ENCODE data around the gene DGKG.

Gene DGKG

GRCh38 chr3:186207515-186207914, 154.5 kb downstream of the DGKG start:
- DNase-seq, result no peak

- DNase-seq, result no peak
Observed at GRCh38 chr3:186200726-186201125, 161.3 kb downstream of the DGKG start.

DNA sequence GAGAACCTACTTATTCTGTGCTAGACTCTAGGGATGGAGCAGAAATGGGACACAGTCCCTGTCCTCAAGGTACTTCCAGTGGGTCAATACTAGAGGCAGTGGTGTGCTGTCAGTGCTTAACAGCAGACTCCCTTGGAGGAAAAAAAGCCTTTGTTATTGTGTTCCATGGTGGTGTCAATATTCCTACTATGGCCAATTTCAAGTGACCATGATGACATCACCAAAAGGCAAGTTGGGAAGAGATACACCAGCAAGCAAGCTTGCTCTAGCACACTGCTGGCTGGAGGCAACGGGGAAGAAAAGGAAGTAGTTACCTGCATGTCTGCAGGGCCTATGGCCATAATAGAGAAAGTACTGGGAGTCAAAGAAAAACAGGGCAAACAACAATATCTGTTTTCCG, 163.6 kb downstream of the DGKG start:
- DNase-seq, result no peak

- no peak for DNase-seq
Observed at GRCh38 chr3:186194451-186194811, 167.6 kb downstream of the DGKG start.

DNA sequence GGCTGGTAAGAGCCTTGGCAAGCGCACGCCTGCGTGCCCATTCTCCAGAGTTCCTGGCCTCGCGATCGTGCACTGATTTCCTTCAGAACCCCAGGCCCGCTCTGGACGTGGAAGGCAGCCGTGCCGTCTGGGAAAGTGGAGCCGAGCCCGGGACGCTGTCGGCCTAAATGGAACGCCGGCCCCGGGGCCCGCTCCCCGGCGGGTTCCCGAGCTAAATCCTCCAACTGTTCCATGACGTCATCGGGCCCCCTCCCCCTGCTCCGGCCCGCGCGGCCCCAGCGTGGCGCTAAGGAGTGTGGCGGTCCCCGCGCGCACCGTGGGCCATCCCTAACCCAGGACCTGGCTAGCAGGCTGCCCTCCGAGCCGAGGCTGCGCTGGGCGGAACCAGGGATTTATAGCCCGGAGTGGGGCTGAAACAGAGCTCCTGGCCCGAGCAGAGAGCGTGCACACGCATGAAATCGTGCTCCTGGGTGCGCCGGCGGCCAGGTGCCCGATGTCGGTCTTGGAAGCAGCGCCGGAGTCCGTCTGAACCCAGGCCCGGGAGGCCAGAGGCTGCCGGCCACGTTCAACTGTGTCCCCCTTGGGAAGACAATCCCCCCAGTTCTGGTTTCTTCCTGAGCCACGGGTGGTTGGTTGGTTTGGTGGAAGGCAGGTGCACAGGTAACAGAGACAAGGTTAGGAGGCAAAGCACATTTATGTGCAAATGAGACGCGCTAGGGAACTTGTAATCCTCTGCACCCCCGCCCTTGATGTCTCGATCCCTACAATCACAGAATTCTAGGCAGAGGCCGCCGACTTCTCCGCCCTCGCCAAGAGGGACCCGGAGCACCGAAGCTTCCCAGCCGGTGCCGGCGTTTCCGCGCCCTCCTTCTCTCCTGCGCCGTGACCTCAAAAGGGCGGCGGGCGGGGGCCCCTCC, 168.2 kb downstream of the DGKG start:
- DNase-seq, result no peak

DNA sequence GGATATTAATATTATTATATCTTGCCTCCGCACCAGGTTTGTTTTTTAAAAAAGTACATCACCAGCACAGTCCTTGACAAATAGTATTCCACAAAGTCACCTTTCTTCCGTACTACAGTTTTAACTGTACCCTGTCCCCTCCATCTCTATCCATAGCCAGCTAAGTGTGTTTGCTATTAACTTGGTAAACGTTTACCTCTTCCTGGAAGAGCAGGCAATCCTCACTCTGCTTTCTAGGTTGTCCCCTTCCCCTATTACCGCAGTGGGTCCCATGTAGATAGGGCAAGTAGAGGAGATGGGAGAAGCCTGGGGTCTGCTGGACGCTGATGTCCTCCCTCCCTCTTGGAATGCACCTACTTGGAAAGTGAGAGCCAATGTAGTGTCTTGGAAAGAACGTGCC, 169.2 kb downstream of the DGKG start:
- DNase-seq, result no peak

DNA sequence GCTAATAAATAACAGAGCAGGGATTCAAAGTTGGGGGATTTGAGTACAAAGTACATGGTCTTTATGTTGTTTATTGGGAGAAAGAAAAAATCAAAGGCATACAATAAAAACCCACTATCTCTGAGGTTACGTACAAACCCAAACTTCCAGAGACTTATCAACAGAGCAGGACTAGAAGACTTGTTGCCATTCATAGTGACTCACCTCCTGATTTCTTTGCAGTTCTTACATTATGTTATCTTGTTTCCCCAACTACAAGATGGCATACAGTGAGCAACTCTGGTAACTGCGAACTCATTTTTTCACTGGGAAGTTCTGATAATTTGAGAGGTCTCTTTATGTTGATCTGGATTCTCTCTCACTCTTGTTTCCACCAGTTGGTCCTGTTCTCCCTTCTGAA, 172.5 kb downstream of the DGKG start:
- no peak for DNase-seq

GRCh38 chr3:186187401-186188275, 174.4 kb downstream of the DGKG start:
- no peak for DNase-seq

DNA sequence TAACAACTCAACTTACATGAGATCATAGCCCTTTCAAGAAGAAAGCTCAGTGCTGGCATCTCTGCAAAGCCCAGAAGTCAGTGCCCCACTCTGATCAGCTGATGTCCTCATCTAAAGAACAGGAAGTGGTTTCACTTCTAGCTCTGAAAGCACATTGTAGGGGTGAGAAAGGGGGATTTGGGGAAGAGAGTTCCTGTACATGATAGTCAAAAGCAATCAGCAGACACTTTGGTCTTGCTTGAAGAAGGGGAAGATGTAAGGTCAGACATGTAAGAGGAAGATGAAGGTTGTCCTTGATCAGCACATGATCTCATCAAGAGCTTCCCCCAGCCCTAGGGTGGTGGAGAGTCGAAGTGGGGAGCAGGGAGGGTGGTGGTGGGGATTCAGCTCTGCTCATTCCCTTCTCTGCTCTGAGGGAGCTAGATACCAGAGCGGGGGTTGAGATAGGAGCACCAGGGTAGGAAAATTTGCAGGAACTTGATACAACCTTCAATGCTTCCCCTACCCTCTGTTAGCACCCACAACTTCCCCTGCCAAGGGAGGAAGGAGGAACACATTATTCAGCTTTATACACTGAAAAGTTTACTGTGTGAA, 176.7 kb downstream of the DGKG start:
- DNase-seq, result no peak

GRCh38 chr3:186184021-186184420, 178.0 kb downstream of the DGKG start:
- no peak for DNase-seq

GRCh38 chr3:186182850-186183249, 179.2 kb downstream of the DGKG start:
- no peak for DNase-seq

DNA sequence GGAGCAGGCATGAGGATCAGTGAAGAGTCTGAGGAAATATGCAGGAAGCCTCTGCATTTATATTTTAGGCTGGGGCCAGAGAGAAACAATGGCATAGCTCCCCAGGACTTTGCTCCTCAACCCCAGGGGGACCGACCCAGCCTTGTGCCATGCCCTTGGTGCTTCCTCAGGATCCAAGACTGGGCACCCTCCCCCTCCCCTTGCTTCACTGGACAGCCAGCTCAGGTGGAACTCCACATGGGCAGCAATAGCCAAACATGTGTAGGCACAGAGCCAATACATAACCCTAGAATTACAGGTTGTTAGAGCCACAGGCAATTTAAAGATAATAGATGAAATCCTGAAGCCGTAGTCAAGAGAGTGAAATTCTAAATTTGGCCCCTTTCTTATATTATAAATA, 180.1 kb downstream of the DGKG start:
- DNase-seq, result no peak

DNA sequence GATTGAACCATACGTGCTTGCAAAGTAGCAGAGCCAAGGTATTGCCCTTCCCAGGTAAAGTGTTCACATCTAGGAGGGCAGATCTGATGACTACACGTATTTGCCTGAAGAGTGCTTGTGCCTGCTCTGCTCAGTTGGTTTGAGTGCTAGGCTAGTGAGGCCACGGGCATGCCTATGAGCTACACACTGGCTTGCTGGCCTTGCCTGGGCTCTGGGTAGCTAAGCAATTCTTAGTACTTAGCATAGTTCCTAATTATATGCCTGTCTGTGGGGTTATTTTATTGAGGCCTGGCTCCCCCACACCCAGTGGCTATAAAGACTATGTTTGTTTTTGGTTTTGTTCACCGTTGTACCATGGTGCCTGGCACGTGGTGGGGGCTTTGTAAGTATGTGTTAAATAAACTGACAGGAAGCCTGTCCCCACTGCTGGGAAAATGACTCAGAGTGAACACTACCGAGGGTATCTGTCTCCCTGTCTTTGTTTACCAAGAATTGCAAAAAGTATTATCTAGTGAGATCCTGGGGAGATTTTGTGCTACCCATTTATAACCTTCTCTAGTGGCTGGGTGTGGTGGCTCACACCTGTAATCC, 181.0 kb downstream of the DGKG start:
- no peak for DNase-seq

GRCh38 chr3:186180151-186180550, 181.9 kb downstream of the DGKG start:
- DNase-seq, result no peak

GRCh38 chr3:186178412-186178811, 183.6 kb downstream of the DGKG start:
- DNase-seq, result no peak

DNA sequence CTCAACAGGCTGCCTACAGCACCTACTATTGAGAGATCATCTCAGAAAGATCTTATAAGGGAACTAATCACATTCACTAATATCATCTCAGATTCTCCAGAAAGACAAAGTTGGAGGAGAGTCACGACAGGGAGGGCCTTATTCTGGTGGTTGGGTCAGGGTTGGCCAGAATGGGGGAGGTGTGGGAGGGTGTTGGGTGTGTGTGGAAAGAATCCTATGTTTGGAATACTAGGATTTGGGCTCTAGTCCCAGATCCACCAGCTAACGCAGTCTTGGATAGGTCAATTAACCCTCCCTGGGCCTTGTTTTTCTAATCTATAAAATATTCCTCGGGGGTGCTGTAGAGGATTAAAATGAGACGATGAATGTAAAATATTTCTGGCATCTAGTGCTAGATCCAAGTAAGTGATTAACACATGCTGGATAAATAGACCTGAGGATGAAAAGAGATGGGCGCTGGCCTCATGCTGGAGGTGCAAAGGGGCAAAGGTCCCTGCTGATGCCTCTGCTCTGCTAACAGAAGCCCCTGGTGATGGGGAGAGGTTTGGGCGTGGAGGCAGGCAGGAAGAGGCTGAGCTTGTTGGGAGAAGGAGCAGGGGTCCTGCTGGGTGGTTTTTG, 185.6 kb downstream of the DGKG start:
- DNase-seq, result no peak

DNA sequence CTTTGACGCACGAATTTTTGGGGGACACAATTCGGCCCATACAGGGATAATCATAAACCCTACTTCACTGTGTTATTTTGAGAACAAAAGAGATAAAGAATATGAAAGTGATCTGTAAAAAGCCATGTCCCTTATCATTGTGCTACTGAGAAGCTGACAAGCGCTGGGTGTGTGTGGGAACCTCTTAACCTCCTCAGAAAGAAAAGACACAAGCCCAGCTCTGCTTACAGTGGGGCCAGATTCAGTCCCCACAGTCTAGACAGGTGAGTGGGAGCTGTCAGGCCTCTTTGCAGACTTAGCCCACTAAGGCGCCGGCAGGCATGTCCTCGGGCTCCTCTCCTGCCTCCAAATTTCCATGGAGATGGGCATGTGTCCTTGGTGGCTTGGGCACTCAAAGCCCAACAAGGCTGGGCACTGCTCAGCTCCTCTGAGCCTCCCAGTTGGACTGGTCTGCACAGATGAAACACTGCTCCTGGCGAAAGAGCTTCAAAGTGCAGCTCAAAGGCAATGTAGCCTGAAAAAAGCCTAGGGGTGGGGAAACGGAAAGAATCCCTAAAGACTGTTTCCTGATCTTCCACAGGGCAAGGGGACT, 188.7 kb downstream of the DGKG start:
- no peak for DNase-seq

DNA sequence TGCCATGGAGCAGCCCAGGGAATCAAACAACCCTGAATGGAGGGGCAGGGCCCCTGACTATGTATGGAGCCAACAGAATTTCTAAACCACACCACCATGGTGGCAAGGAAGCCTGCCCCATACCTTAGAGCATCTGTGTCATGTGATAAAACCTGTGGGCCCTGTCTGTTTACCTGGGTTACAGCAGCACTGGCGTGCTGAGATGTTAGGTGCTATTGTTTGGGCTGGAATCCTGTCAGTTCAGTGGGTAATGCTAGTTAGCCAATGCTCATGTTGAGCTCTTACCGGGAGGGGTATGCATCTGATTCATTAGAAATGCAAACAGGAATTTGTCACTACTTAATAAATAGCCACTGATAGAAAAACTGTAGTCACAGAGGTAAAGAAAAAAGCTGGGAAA, 189.7 kb downstream of the DGKG start:
- DNase-seq, result no peak

GRCh38 chr3:186171521-186171920, 190.5 kb downstream of the DGKG start:
- no peak for DNase-seq

DNA sequence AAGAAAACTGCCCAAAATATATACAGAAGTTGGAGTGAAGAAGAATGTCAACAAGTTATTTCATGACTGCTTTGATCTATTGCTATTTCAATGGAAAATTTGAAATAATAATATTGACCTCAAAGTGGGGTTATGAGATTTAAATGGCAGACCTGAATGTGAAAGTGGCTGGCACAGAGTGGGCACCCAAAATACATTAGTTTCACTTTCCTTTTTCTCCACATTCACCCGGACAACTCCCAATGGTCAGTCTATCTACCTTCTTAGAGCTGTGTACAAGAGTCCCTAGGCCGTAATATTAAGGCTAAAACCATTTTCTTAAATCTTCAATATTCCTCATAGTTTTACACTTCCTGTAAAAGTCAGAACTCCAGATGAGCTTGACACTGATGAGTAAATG, 191.5 kb downstream of the DGKG start:
- DNase-seq, result no peak

DNA sequence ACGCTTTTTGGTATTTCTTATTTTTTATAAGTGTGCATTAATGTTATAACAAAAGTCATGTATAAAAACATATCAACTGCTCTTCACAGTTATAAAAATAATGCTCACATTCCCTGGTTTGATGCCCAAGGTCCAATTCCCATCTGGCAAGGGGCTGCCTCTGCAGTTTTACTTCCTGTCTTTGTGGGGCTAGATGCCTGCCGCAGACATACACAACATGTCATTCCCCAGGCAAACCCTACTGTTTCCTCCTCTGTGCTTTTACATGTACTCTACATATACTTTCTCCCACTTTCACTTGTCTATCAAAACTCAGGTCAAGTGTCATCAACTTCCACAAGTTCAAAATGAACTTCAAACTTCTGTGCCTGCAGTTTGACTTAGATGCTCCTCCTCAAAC, 192.7 kb downstream of the DGKG start:
- DNase-seq, result no peak

GRCh38 chr3:186168976-186169375, 193.1 kb downstream of the DGKG start:
- DNase-seq, result no peak

Measured in GOT3 (cell line).